GM23248 (cell line): Measurements from ENCODE around the gene ENO4. TPM values are rescaled to one million over a fixed set of nuclear protein-coding genes. Genes with fewer than 3 reads are reported as not detected.

Experiments used
- DNase-seq: peaks from one replicate; pipeline ENCODE4 v3.0.0-alpha.2; 2015
- H2AFZ ChIP-seq: fragments of 200-600 bp; sonication (generic); 2 replicates; pipeline ENCODE4 v1.6.1; 2016; ENCODE audit warnings: antibody characterized with exemption
- H3F3A ChIP-seq: fragments of 200-600 bp; sonication (generic); 2 replicates; pipeline ENCODE4 v1.6.1; 2016; ENCODE audit warnings: mild to moderate bottlenecking, antibody characterized with exemption, mixed run types; ENCODE audit not compliant: insufficient read depth
- H3K27ac ChIP-seq: fragments of 200-600 bp; sonication (generic); 2 replicates; pipeline ENCODE4 v1.5.1; 2016; ENCODE audit warnings: mild to moderate bottlenecking
- H3K27me3 ChIP-seq: fragments of 200-600 bp; sonication (generic); replicated peaks from 2 replicates; pipeline ENCODE4 v1.6.1; 2016; ENCODE audit warnings: mild to moderate bottlenecking; ENCODE audit not compliant: insufficient read depth
- H3K36me3 ChIP-seq: fragments of 200-600 bp; sonication (generic); 2 replicates; pipeline ENCODE4 v1.6.1; 2016; ENCODE audit warnings: low read depth, mild to moderate bottlenecking
- H3K4me1 ChIP-seq: fragments of 200-600 bp; sonication (generic); 2 replicates; pipeline ENCODE4 v1.6.1; 2016; ENCODE audit warnings: mild to moderate bottlenecking; ENCODE audit not compliant: insufficient read depth
- H3K4me2 ChIP-seq: fragments of 200-600 bp; sonication (generic); one replicate; pipeline ENCODE4 v1.6.1; 2016; ENCODE audit warnings: mild to moderate bottlenecking; ENCODE audit not compliant: unreplicated experiment
- H3K4me3 ChIP-seq: fragments of 200-600 bp; sonication (generic); 2 replicates; pipeline ENCODE4 v1.5.1; 2016; ENCODE audit warnings: mild to moderate bottlenecking
- H3K79me2 ChIP-seq: fragments of 200-600 bp; sonication (generic); 2 replicates; pipeline ENCODE4 v1.6.1; 2016; ENCODE audit warnings: mild to moderate bottlenecking; ENCODE audit not compliant: insufficient read depth
- H3K9ac ChIP-seq: fragments of 200-600 bp; sonication (generic); 2 replicates; pipeline ENCODE4 v1.6.1; 2016; ENCODE audit warnings: mild to moderate bottlenecking
- H3K9me2 ChIP-seq: fragments of 200-600 bp; sonication (generic); 2 replicates; pipeline ENCODE4 v1.6.1; 2016; ENCODE audit warnings: mixed run types, mild to moderate bottlenecking, moderate library complexity; ENCODE audit not compliant: insufficient read depth
- H3K9me3 ChIP-seq: fragments of 200-600 bp; sonication (generic); one replicate; pipeline ENCODE4 v1.6.1; 2017; ENCODE audit warnings: low read depth
- H4K20me1 ChIP-seq: fragments of 200-600 bp; sonication (generic); 2 replicates; pipeline ENCODE4 v1.6.0; 2016; ENCODE audit not compliant: insufficient read depth
- EZH2 ChIP-seq: fragments of 200-600 bp; sonication (generic); IDR thresholded peaks from 2 replicates; pipeline ENCODE4 v1.6.1; 2018; ENCODE audit warnings: antibody characterized with exemption, mild to moderate bottlenecking; ENCODE audit not compliant: insufficient read depth, poor library complexity, severe bottlenecking
- EZH2phosphoT487 ChIP-seq: fragments of 200-600 bp; sonication (generic); IDR thresholded peaks from 2 replicates; pipeline ENCODE4 v1.6.1; 2018; ENCODE audit warnings: antibody characterized with exemption, moderate library complexity, mild to moderate bottlenecking, low read depth; ENCODE audit not compliant: insufficient read depth
- WGBS, 2 experiments: methylation state at CpG; one replicate each; pipeline ENCODE4 v1.1.6; 2015 to 2017; ENCODE audit warnings: low lambda C conversion rate in 2 of 2, low coverage in 1 of 2; ENCODE audit errors: missing lambda C conversion rate in 2 of 2; 5-methylcytosine and 5-hydroxymethylcytosine counted together
- in situ Hi-C: fragments of 300-500 bp; cut with MboI; formaldehyde crosslinking; loops from 2 replicates; pipeline ENCODE4 v1.15.0; 2020
- polyA plus RNA-seq: library from polyadenylated mRNA; unstranded; fragments of >200 nt; fragmentation: Nextera tagmentation; extraction: Ambion mirVana; gene quantifications from 2 replicates; pipeline ENCODE4 v1.2.1, GENCODE V29; 2016
- total RNA-seq: library from RNA; depleted of rRNA; stranded (reverse); fragments of >200 nt; shearing (Covaris generic); gene quantifications from 2 replicates; pipeline ENCODE4 v1.2.3, GENCODE V29; 2014

Gene ENO4
- total and polyA plus RNA-seq, 2 experiments from 2014 or later: 0.11 to 0.35 TPM

- 2 to 3% methylated on average over 2 of the region's 2 CpGs for WGBS, 2 experiments
- TF ChIP-seq EZH2 (no peak), EZH2phosphoT487 (no peak)
- Histone ChIP-seq H2AFZ (no peak overlapping the region), H3K9me3 (no peaks in the 10 kb centered on the region), H3K36me3 (no peaks in the 10 kb centered on the region), H3K9ac (no peak overlapping the region), H3K4me1 (no peaks in the 10 kb centered on the region), H3K4me2 (no peak overlapping the region), H3K9me2 (no peaks in the 10 kb centered on the region), H3K27ac (no peak overlapping the region), H3K27me3 (peaks cover 19% of the 10 kb centered on the region; the same call in 1 of the 2 replicates), H4K20me1 (no peaks in the 10 kb centered on the region), H3K4me3 (no peak overlapping the region), H3F3A (no peaks in the 10 kb centered on the region), H3K79me2 (no peaks in the 10 kb centered on the region)
- in situ Hi-C loops: no loop called here
- no peak for DNase-seq
Measured at GRCh38 chr10:116873134-116873533, 23.8 kb downstream of the ENO4 start.

GRCh38 chr10:116875897-116876296 is 26.6 kb downstream of the ENO4 start:
- no peak overlapping the region for H3K4me3 ChIP-seq
- no peak overlapping the region for H3K9ac ChIP-seq
- H3K4me1 ChIP-seq: no peaks in the 10 kb centered on the region
- no peak overlapping the region for H2AFZ ChIP-seq
- TF ChIP-seq EZH2phosphoT487 (no peak), EZH2 (no peak)
- 87 to 92% methylated on average over 2 of the region's 2 CpGs for WGBS, 2 experiments
- H3K4me2 ChIP-seq: no peak overlapping the region
- H3K79me2 ChIP-seq: no peaks in the 10 kb centered on the region
- no peak for DNase-seq
- no peaks in the 10 kb centered on the region for H3K36me3 ChIP-seq
- no peaks in the 10 kb centered on the region for H3F3A ChIP-seq
- H3K27ac ChIP-seq: no peak overlapping the region
- no peaks in the 10 kb centered on the region for H4K20me1 ChIP-seq
- H3K9me3 ChIP-seq: no peaks in the 10 kb centered on the region
- peaks cover 19% of the 10 kb centered on the region; the same call in 1 of the 2 replicates for H3K27me3 ChIP-seq
- in situ Hi-C loops: no loop called here
- no peaks in the 10 kb centered on the region for H3K9me2 ChIP-seq

GRCh38 chr10:116877391-116877790 is 28.1 kb downstream of the ENO4 start:
- H3K4me1 ChIP-seq: no peaks in the 10 kb centered on the region
- 54 to 60% methylated on average over 3 of the region's 3 CpGs for WGBS, 2 experiments
- DNase-seq: no peak
- H3K9ac ChIP-seq: no peak overlapping the region
- H3F3A ChIP-seq: no peaks in the 10 kb centered on the region
- no peak overlapping the region for H3K27ac ChIP-seq
- no peak for TF ChIP-seq EZH2
- TF ChIP-seq EZH2phosphoT487: no peak
- H4K20me1 ChIP-seq: no peaks in the 10 kb centered on the region
- H3K9me2 ChIP-seq: no peaks in the 10 kb centered on the region
- in situ Hi-C loops: no loop called here
- no peaks in the 10 kb centered on the region for H3K36me3 ChIP-seq
- H3K9me3 ChIP-seq: no peaks in the 10 kb centered on the region
- H3K4me3 ChIP-seq: no peak overlapping the region
- no peak overlapping the region for H2AFZ ChIP-seq
- H3K4me2 ChIP-seq: no peak overlapping the region
- peaks cover 19% of the 10 kb centered on the region; the same call in 1 of the 2 replicates for H3K27me3 ChIP-seq
- H3K79me2 ChIP-seq: no peaks in the 10 kb centered on the region

- H3F3A ChIP-seq: no peaks in the 10 kb centered on the region
- H3K4me3 ChIP-seq: no peak overlapping the region
- no peaks in the 10 kb centered on the region for H3K36me3 ChIP-seq
- no peak overlapping the region for H2AFZ ChIP-seq
- no peak for TF ChIP-seq EZH2phosphoT487
- TF ChIP-seq EZH2: no peak
- H3K9me3 ChIP-seq: no peaks in the 10 kb centered on the region
- H3K9me2 ChIP-seq: no peaks in the 10 kb centered on the region
- H3K27ac ChIP-seq: no peak overlapping the region
- in situ Hi-C loops: no loop called here
- no peaks in the 10 kb centered on the region for H4K20me1 ChIP-seq
- WGBS, 2 experiments: 65 to 69% methylated on average over 2 of the region's 2 CpGs
- no peak for DNase-seq
- H3K9ac ChIP-seq: no peak overlapping the region
- peaks cover 13% of the 10 kb centered on the region; the same call in 1 of the 2 replicates for H3K27me3 ChIP-seq
- no peak overlapping the region for H3K4me2 ChIP-seq
- H3K79me2 ChIP-seq: no peaks in the 10 kb centered on the region
- no peaks in the 10 kb centered on the region for H3K4me1 ChIP-seq
Measured at GRCh38 chr10:116878123-116878522, 28.8 kb downstream of the ENO4 start.

GRCh38 chr10:116879817-116880216 is 30.5 kb downstream of the ENO4 start:
- H4K20me1 ChIP-seq: no peaks in the 10 kb centered on the region
- H3F3A ChIP-seq: no peaks in the 10 kb centered on the region
- no peaks in the 10 kb centered on the region for H3K9me2 ChIP-seq
- H3K4me1 ChIP-seq: no peaks in the 10 kb centered on the region
- in situ Hi-C loops: no loop called here
- no peaks in the 10 kb centered on the region for H3K27me3 ChIP-seq
- TF ChIP-seq EZH2 (no peak), EZH2phosphoT487 (no peak)
- H3K9ac ChIP-seq: no peak overlapping the region
- H3K36me3 ChIP-seq: no peaks in the 10 kb centered on the region
- no peak overlapping the region for H3K4me3 ChIP-seq
- DNase-seq: no peak
- no peak overlapping the region for H2AFZ ChIP-seq
- no peaks in the 10 kb centered on the region for H3K9me3 ChIP-seq
- 75 to 78% methylated on average over 7 of the region's 7 CpGs for WGBS, 2 experiments
- no peak overlapping the region for H3K4me2 ChIP-seq
- H3K79me2 ChIP-seq: no peaks in the 10 kb centered on the region
- no peak overlapping the region for H3K27ac ChIP-seq
